Astrocyte (in vitro differentiated cells and primary cell): ENCODE data around the gene NLRP7. TPM values are rescaled to one million over a fixed set of nuclear protein-coding genes. Genes with fewer than 3 reads are reported as not detected.
"Not testable (repeated sequence)": the region's sequence is repeated elsewhere in the genome, so short reads cannot be mapped to it uniquely, and the experiment has no call there.

Source experiments
- DNase-seq: peaks from one replicate; pipeline ENCODE4 v3.0.0-alpha.2; 2010; ENCODE audit warnings: low read depth
- FAIRE-seq: peaks from 2 replicates; lab custom pipeline; 2011; peaks lifted over from hg19 to GRCh38; lab: Jason Lieb, UNC
- H2AFZ ChIP-seq: 2 replicates; pipeline ENCODE4 v1.6.0; 2012; ENCODE audit warnings: low read depth, low read length, inconsistent platforms
- H3K27ac ChIP-seq: 2 replicates; pipeline ENCODE4 v1.5.1; 2011; ENCODE audit warnings: low read depth, low read length, inconsistent platforms
- H3K27me3 ChIP-seq: 2 replicates; pipeline ENCODE4 v1.6.0; 2011; ENCODE audit warnings: low read length, inconsistent platforms; ENCODE audit not compliant: insufficient read depth
- H3K36me3 ChIP-seq: 2 replicates; pipeline ENCODE4 v1.5.1; 2011; ENCODE audit warnings: low read length, inconsistent platforms; ENCODE audit not compliant: insufficient read depth
- H3K4me1 ChIP-seq: 2 replicates; pipeline ENCODE4 v1.5.1; 2011; ENCODE audit warnings: low read length, inconsistent platforms; ENCODE audit not compliant: insufficient read depth
- H3K4me2 ChIP-seq: 2 replicates; pipeline ENCODE4 v1.6.0; 2012; ENCODE audit warnings: low read length, inconsistent platforms
- H3K4me3 ChIP-seq: 2 replicates; pipeline ENCODE4 v1.5.1; 2011; ENCODE audit warnings: low read depth, mild to moderate bottlenecking, low read length, inconsistent platforms; ENCODE audit not compliant: insufficient read depth
- H3K79me2 ChIP-seq: 2 replicates; pipeline ENCODE4 v1.6.0; 2012; ENCODE audit warnings: mild to moderate bottlenecking, low read length, inconsistent platforms; ENCODE audit not compliant: insufficient read depth
- H3K9ac ChIP-seq: 2 replicates; pipeline ENCODE4 v1.6.0; 2012; ENCODE audit warnings: mild to moderate bottlenecking, low read length, inconsistent platforms
- H3K9me3 ChIP-seq: 2 replicates; pipeline ENCODE4 v1.5.1; 2012; ENCODE audit warnings: low read depth, mild to moderate bottlenecking, low read length, inconsistent platforms; ENCODE audit not compliant: insufficient read depth
- H4K20me1 ChIP-seq: 2 replicates; pipeline ENCODE4 v1.6.0; 2012; ENCODE audit warnings: low read length, inconsistent platforms; ENCODE audit not compliant: insufficient read depth
- H3K27ac Mint-ChIP-seq: one replicate; pipeline ENCODE4 v1.8.0; 2021; ENCODE audit warnings: mild to moderate bottlenecking, mixed read lengths; ENCODE audit not compliant: unreplicated experiment
- H3K27me3 Mint-ChIP-seq: one replicate; pipeline ENCODE4 v1.8.0; 2021; ENCODE audit warnings: low read depth, mixed read lengths; ENCODE audit not compliant: unreplicated experiment
- H3K36me3 Mint-ChIP-seq: one replicate; pipeline ENCODE4 v1.8.0; 2021; ENCODE audit warnings: low read depth, mixed read lengths; ENCODE audit not compliant: unreplicated experiment
- H3K4me1 Mint-ChIP-seq: one replicate; pipeline ENCODE4 v1.8.0; 2021; ENCODE audit warnings: low read depth, mixed read lengths; ENCODE audit not compliant: unreplicated experiment
- H3K4me3 Mint-ChIP-seq: one replicate; pipeline ENCODE4 v1.8.0; 2021; ENCODE audit warnings: mild to moderate bottlenecking, moderate library complexity, mixed read lengths; ENCODE audit not compliant: unreplicated experiment
- H3K9me3 Mint-ChIP-seq: one replicate; pipeline ENCODE4 v1.8.0; 2021; ENCODE audit warnings: mild to moderate bottlenecking, mixed read lengths; ENCODE audit not compliant: unreplicated experiment
- EZH2 ChIP-seq: IDR thresholded peaks from 2 replicates; pipeline ENCODE4 v1.6.1; 2012; ENCODE audit warnings: mild to moderate bottlenecking, low read length, inconsistent platforms; ENCODE audit not compliant: insufficient read depth
- total RNA-seq: library from RNA; stranded (reverse); gene quantifications from 2 replicates; pipeline ENCODE4 v1.2.1, GENCODE V29; 2021
- TF ChIP-seq, protein P1 (sequence below): IDR thresholded peaks from 2 replicates; pipeline ENCODE4 v1.5.1; 2011; ENCODE audit warnings: low read depth, mild to moderate bottlenecking, inconsistent platforms, low read length, moderate library complexity; ENCODE audit not compliant: insufficient read depth

NLRP7 gene
- total RNA-seq, 1 donor from 2014 or later, result not detected

DNA sequence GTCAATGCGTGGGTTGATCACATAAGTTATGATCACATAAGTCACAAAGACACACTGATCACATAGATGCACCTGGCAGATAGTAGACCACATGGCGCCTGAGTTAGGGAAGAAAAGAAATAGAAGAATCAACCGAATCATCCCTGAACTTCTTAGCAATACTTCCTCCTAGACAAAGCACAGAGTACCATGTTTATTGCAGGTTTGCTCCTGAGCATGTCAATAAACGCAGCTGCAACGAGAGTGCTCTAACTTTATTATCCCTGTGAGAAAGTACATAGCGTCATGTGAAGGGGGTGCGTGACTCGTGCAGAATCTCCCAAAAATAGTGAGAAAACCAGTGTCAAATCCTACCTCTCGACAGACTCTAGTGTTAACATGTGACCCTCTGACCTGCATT lies 24.1 kb downstream of the NLRP7 start:
- no peak for TF ChIP-seq EZH2
- TF ChIP-seq, protein P1, sequence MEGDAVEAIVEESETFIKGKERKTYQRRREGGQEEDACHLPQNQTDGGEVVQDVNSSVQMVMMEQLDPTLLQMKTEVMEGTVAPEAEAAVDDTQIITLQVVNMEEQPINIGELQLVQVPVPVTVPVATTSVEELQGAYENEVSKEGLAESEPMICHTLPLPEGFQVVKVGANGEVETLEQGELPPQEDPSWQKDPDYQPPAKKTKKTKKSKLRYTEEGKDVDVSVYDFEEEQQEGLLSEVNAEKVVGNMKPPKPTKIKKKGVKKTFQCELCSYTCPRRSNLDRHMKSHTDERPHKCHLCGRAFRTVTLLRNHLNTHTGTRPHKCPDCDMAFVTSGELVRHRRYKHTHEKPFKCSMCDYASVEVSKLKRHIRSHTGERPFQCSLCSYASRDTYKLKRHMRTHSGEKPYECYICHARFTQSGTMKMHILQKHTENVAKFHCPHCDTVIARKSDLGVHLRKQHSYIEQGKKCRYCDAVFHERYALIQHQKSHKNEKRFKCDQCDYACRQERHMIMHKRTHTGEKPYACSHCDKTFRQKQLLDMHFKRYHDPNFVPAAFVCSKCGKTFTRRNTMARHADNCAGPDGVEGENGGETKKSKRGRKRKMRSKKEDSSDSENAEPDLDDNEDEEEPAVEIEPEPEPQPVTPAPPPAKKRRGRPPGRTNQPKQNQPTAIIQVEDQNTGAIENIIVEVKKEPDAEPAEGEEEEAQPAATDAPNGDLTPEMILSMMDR, result no peak
- no peak overlapping the region for H2AFZ ChIP-seq
- Mint-ChIP-seq H3K4me3 (no peak overlapping the region), H3K9me3 (peaks cover 13% of the 10 kb centered on the region), H3K4me1 (no peaks in the 10 kb centered on the region), H3K36me3 (no peaks in the 10 kb centered on the region), H3K27ac (no peak overlapping the region), H3K27me3 (no peaks in the 10 kb centered on the region)
- FAIRE-seq (no peak), DNase-seq (no peak)
- H3K9me3 ChIP-seq, result no peaks in the 10 kb centered on the region
- H3K4me1 ChIP-seq, result no peaks in the 10 kb centered on the region
- no peaks in the 10 kb centered on the region for H4K20me1 ChIP-seq
- no peaks in the 10 kb centered on the region for H3K36me3 ChIP-seq
- H3K27ac ChIP-seq, result no peak overlapping the region
- H3K27me3 ChIP-seq, result no peaks in the 10 kb centered on the region
- no peak overlapping the region for H3K4me3 ChIP-seq
- H3K9ac ChIP-seq, result no peak overlapping the region
- no peak overlapping the region for H3K4me2 ChIP-seq
- H3K79me2 ChIP-seq, result no peaks in the 10 kb centered on the region

- Histone ChIP-seq H3K27ac (no peak overlapping the region), H3K9me3 (no peaks in the 10 kb centered on the region), H3K9ac (no peak overlapping the region), H3K79me2 (no peaks in the 10 kb centered on the region), H3K4me3 (no peak overlapping the region), H3K4me2 (no peak overlapping the region), H2AFZ (no peak overlapping the region), H3K4me1 (no peaks in the 10 kb centered on the region), H3K36me3 (no peaks in the 10 kb centered on the region), H3K27me3 (no peaks in the 10 kb centered on the region), H4K20me1 (no peaks in the 10 kb centered on the region)
- Mint-ChIP-seq H3K4me1 (no peaks in the 10 kb centered on the region), H3K36me3 (no peaks in the 10 kb centered on the region), H3K4me3 (no peak overlapping the region), H3K27me3 (no peaks in the 10 kb centered on the region), H3K9me3 (peaks cover 7% of the 10 kb centered on the region), H3K27ac (no peak overlapping the region)
- no peak for DNase-seq
- FAIRE-seq, result no peak
- TF ChIP-seq EZH2, result no peak
- TF ChIP-seq, protein P1, result no peak
Observed at GRCh38 chr19:54921082-54921481, 26.2 kb downstream of the NLRP7 start.

GRCh38 chr19:54919646-54920563 lies 27.4 kb downstream of the NLRP7 start:
- H3K79me2 ChIP-seq, H3K27ac ChIP-seq, FAIRE-seq, H4K20me1 ChIP-seq, H3K4me2 ChIP-seq, H3K9ac ChIP-seq, H3K27me3 ChIP-seq, H3K9me3 Mint-ChIP-seq, H3K36me3 ChIP-seq, H3K36me3 Mint-ChIP-seq, H3K4me3 ChIP-seq, DNase-seq, H3K9me3 ChIP-seq, H3K4me1 Mint-ChIP-seq, H3K27me3 Mint-ChIP-seq, H2AFZ ChIP-seq, H3K27ac Mint-ChIP-seq, H3K4me3 Mint-ChIP-seq, H3K4me1 ChIP-seq: not testable (repeated sequence)
